NT2/D1 (cell line): ENCODE measurements around the gene CIROP.

Experiments used
- SUZ12 ChIP-seq: IDR thresholded peaks from 2 replicates; pipeline ENCODE4 v1.6.1; 2011; ENCODE audit not compliant: insufficient read length, insufficient read depth; ENCODE audit errors: extremely low read depth
- YY1 ChIP-seq: IDR thresholded peaks from 2 replicates; pipeline ENCODE4 v1.6.1; 2011; ENCODE audit not compliant: insufficient read length, insufficient read depth

- TF ChIP-seq SUZ12, result no peak
- TF ChIP-seq YY1, result no peak
These were observed 5.5 kb downstream of the CIROP start for GRCh38 chr14:23099212-23099861.
